Measurements from ENCODE around the gene ADGB.

The ADGB gene

DNA sequence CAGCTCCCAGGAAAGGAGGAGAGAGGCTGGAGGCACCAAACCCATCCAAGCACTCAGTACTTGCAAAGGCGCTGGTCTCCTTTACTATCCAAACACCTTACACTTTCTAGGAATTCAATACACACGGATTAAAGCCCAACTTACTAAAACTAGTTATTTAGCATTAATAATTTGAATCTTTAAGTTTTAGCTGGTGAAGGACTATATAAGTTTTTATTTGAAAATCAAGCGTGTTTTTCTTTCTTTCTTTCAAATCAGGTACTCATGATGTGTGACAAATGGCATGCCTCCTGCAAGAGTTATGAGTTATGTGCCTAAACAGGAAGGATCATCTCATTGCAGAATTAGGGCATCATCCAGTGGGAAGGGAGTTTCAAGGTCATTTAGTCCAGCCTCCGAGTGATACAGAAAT, 263.7 kb downstream of the ADGB start:
- no peak for DNase-seq (ENCODE audit: low spot score)

DNA sequence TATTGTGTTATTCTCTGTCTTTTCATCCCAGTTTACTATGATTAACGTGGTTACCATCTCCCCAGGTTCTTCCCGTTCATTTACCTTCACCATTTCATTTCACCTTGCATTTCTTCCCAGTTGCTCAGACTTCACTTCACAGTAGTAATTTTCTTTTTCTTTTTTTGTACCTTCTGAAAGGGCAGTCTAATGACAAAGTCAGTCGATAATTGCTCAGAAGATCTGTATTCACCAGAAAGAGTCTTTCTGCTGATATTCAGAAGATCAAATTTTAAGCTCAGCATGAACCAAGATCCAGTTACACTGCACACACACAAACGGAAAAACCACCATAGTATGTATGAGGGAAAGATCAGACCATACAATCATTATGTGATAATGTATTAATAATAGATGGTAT, 265.5 kb downstream of the ADGB start:
- DNase-seq (ENCODE audit: low spot score) = no peak

DNA sequence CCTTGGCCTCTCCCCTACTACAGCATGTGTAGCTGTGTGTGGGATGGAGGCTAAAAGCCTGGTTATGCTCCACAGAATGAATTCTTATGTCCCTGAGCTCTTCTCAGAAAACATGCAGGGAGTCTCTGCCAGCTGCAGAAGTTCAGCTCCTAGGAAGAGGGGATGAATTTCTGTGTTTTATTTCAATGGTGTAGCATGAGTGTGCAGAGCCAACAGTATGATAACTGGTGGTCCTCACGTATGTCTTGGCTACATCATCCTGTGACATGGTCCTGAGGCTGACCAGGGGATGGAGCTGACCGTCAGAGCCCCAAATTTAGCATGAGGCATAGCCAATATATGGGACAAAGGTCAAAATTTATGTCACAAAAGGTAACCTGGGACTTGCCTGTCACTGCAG, 266.1 kb downstream of the ADGB start:
- DNase-seq (ENCODE audit: low spot score) = no peak
